ENCODE measurements around the gene SORD. TPM values are rescaled to one million over a fixed set of nuclear protein-coding genes. Genes with fewer than 3 reads are reported as not detected.

The SORD gene
- total RNA-seq, 1 donor from 2014 or later, result 300 TPM

- Mint-ChIP-seq H3K27me3 (peaks cover 64% of the 10 kb centered on the region), H3K27ac (no peak overlapping the region), H3K36me3 (ENCODE audit: insufficient read depth) (no peaks in the 10 kb centered on the region), H3K4me1 (ENCODE audit: low read depth) (peaks cover 1% of the 10 kb centered on the region), H3K4me3 (ENCODE audit: low read depth) (no peak overlapping the region), H3K9me3 (ENCODE audit: low read depth) (no peaks in the 10 kb centered on the region)
- no peak for DNase-seq (ENCODE audit: low spot score, unreplicated experiment)
- TF ChIP-seq CTCF (IDR thresholded peaks at IDR 0.05; ENCODE audit: unreplicated experiment), result no peak
These were observed 98.9 kb downstream of the SORD start for GRCh38 chr15:45121706-45122417.

- Mint-ChIP-seq H3K9me3 (ENCODE audit: low read depth) (no peaks in the 10 kb centered on the region), H3K36me3 (ENCODE audit: insufficient read depth) (no peaks in the 10 kb centered on the region), H3K4me1 (ENCODE audit: low read depth) (peaks cover 1% of the 10 kb centered on the region), H3K27me3 (peaks cover 64% of the 10 kb centered on the region), H3K27ac (no peak overlapping the region), H3K4me3 (ENCODE audit: low read depth) (no peak overlapping the region)
- no peak for TF ChIP-seq CTCF (IDR thresholded peaks at IDR 0.05; ENCODE audit: unreplicated experiment)
- no peak for DNase-seq (ENCODE audit: low spot score, unreplicated experiment)
These were observed 99.7 kb downstream of the SORD start for GRCh38 chr15:45122719-45123118.

GRCh38 chr15:45123397-45123796 lies 100.4 kb downstream of the SORD start:
- TF ChIP-seq CTCF (IDR thresholded peaks at IDR 0.05; ENCODE audit: unreplicated experiment), result no peak
- Mint-ChIP-seq H3K36me3 (ENCODE audit: insufficient read depth) (no peaks in the 10 kb centered on the region), H3K9me3 (ENCODE audit: low read depth) (no peaks in the 10 kb centered on the region), H3K4me3 (ENCODE audit: low read depth) (no peak overlapping the region), H3K27ac (no peak overlapping the region), H3K4me1 (ENCODE audit: low read depth) (peaks cover under 1% of the 10 kb centered on the region), H3K27me3 (peaks cover 64% of the 10 kb centered on the region)
- no peak for DNase-seq (ENCODE audit: low spot score, unreplicated experiment)

GRCh38 chr15:45126535-45127158 lies 103.7 kb downstream of the SORD start:
- H3K36me3 Mint-ChIP-seq (ENCODE audit: insufficient read depth), result no peaks in the 10 kb centered on the region
- TF ChIP-seq CTCF (IDR thresholded peaks at IDR 0.05; ENCODE audit: unreplicated experiment), result peak; percentile 47
- DNase-seq (ENCODE audit: low spot score, unreplicated experiment), result no peak
- H3K4me3 Mint-ChIP-seq (ENCODE audit: low read depth), result no peak overlapping the region
- no peaks in the 10 kb centered on the region for H3K9me3 Mint-ChIP-seq (ENCODE audit: low read depth)
- H3K27me3 Mint-ChIP-seq, result peaks cover 79% of the 10 kb centered on the region
- no peak overlapping the region for H3K27ac Mint-ChIP-seq
- H3K4me1 Mint-ChIP-seq (ENCODE audit: low read depth), result peaks cover 3% of the 10 kb centered on the region

Other genes starting within 250 kb of the SORD start
- not detected in 2 replicates for gene TERB2, start 66.5 kb upstream of the SORD start, total RNA-seq
- gene DUOX2, start 91.0 kb downstream of the SORD start, total RNA-seq, result 0.53 and 1.1 TPM in 2 replicates
- not detected in 2 replicates for gene DUOXA2, start 91.1 kb downstream of the SORD start, total RNA-seq
- 1.3 and 1.4 TPM in 2 replicates for gene DUOXA1, start 106.7 kb downstream of the SORD start, total RNA-seq
- gene DUOX1, start 106.8 kb downstream of the SORD start, total RNA-seq, result 1.4 and 1.6 TPM in 2 replicates
- gene SHF, start 164.8 kb downstream of the SORD start, total RNA-seq, result 61.1 and 61.7 TPM in 2 replicates
- 1.2 and 1.7 TPM in 2 replicates for gene SLC28A2, start 229.0 kb downstream of the SORD start, total RNA-seq